Sigmoid colon (tissue), 7 donors: ENCODE measurements around the gene SPATA13. TPM values are rescaled to one million over a fixed set of nuclear protein-coding genes. Genes with fewer than 3 reads are reported as not detected.

Experiments used
- DNase-seq: peaks from one replicate; pipeline ENCODE4 v3.0.0-alpha.2; 2019
- H3K27ac ChIP-seq, 4 donors: fragments of 200-600 bp; sonication (generic); one replicate each; pipeline ENCODE4 v1.5.1; 2016 to 2019; ENCODE audit warnings: mild to moderate bottlenecking in 1 of 4
- H3K27me3 ChIP-seq, 3 donors: fragments of 200-600 bp; sonication (generic); one replicate each; pipeline ENCODE4 v1.5.1; 2019; ENCODE audit warnings: mild to moderate bottlenecking in 1 of 3
- H3K36me3 ChIP-seq, 4 donors: fragments of 200-600 bp; sonication (generic); one replicate each; pipeline ENCODE4 v1.5.1; 2016 to 2019
- H3K4me1 ChIP-seq, 4 donors: fragments of 200-600 bp; sonication (generic); one replicate each; pipeline ENCODE4 v1.5.1; 2017 to 2019
- H3K4me3 ChIP-seq, 4 donors: fragments of 200-600 bp; sonication (generic); one replicate each; pipeline ENCODE4 v1.5.1; 2017 to 2019; ENCODE audit warnings: mild to moderate bottlenecking in 2 of 4, moderate library complexity in 1 of 4
- H3K9me3 ChIP-seq, 4 donors: fragments of 200-600 bp in 3 of 4; sonication (generic) in 3 of 4; one replicate each; pipeline versions ENCODE4 v1.5.1 to v1.6.1; 2013 to 2019
- CTCF ChIP-seq, 4 experiments: fragments of 450-650 bp in 3 of 4; fragments of 200-600 bp in 1 of 4; IDR thresholded peaks; one replicate each; pipeline ENCODE4 v1.5.1; 2016 to 2019; ENCODE audit warnings: antibody characterized with exemption in 4 of 4, mild to moderate bottlenecking in 3 of 4, moderate library complexity in 2 of 4
- EP300 ChIP-seq, 4 donors: sonication (generic); formaldehyde crosslinking; IDR thresholded peaks; one replicate each; pipeline ENCODE4 v1.6.1; 2017; ENCODE audit warnings: antibody characterized with exemption in 4 of 4
- POLR2A ChIP-seq, 2 donors: fragments of 450-650 bp; IDR thresholded peaks; one replicate each; pipeline ENCODE4 v1.6.1; 2016; ENCODE audit warnings: antibody characterized with exemption in 2 of 2, mild to moderate bottlenecking in 2 of 2, moderate library complexity in 2 of 2
- POLR2AphosphoS5 ChIP-seq, 4 donors: sonication (generic); formaldehyde crosslinking; IDR thresholded peaks; one replicate each; pipeline ENCODE4 v1.6.1; 2017; ENCODE audit warnings: antibody characterized with exemption in 4 of 4
- WGBS, 2 donors: extraction: QIAGEN DNeasy Blood & Tissue Kit; methylation state at CpG; one replicate each; pipeline ENCODE4 v1.1.7; 2013; 5-methylcytosine and 5-hydroxymethylcytosine counted together
- intact Hi-C: fragments of 100-400 bp; cut with DNase I; formaldehyde crosslinking; loops from one replicate; pipeline ENCODE4 v1.15.1; 2023
- polyA plus RNA-seq, 3 donors: library from polyadenylated mRNA; stranded (reverse); fragments of 200-250 nt; gene quantifications; one replicate each; pipeline ENCODE4 v1.2.3, GENCODE V29; 2013
- total RNA-seq, 4 donors: library from RNA; depleted of rRNA; stranded (reverse); fragments of >200 nt; gene quantifications; one replicate each; pipeline ENCODE4 v1.1.0, GENCODE V29; 2016
- donor health status: healthy with polysubstance abuse.
- donor health status: Bipolar disorder and iron deficiency.
- donor health status: healthy.

The SPATA13 gene
- total and polyA plus RNA-seq, 7 donors = 15.6 to 29.4 (median 18.1) TPM

- H3K27me3 ChIP-seq = no peaks in the 10 kb centered on the region
- 76 to 81% methylated on average over 4 of the region's 4 CpGs for WGBS, 2 donors
- H3K27ac ChIP-seq = peak overlapping the region in 3 of 4 donors; percentile 87 to 91 (median 87)
- no peak for DNase-seq
- intact Hi-C loops = no loop called here
- no peak for TF ChIP-seq CTCF (IDR thresholded peaks at IDR 0.05)
- TF ChIP-seq EP300 (IDR thresholded peaks at IDR 0.05) = no peak
- TF ChIP-seq POLR2A (IDR thresholded peaks at IDR 0.05) = no peak
- H3K9me3 ChIP-seq = no peaks in the 10 kb centered on the region
- H3K4me3 ChIP-seq = no peak overlapping the region
- H3K36me3 ChIP-seq = no peaks in the 10 kb centered on the region
- peaks cover 0 to 45% (median 34%) of the 10 kb centered on the region in 4 donors for H3K4me1 ChIP-seq
Measured at GRCh38 chr13:24269821-24270220, 109.3 kb downstream of the SPATA13 start.

GRCh38 chr13:24270639-24271141, 110.2 kb downstream of the SPATA13 start:
- DNase-seq = peak; percentile 79
- Histone ChIP-seq H3K9me3 (no peaks in the 10 kb centered on the region), H3K36me3 (no peaks in the 10 kb centered on the region), H3K4me1 (peaks cover 0 to 48% (median 36%) of the 10 kb centered on the region in 4 donors), H3K27me3 (no peaks in the 10 kb centered on the region), H3K27ac (peak overlapping the region; percentile 82 to 91 (median 87)), H3K4me3 (peak overlapping the region in 3 of 4 donors; percentile 35 to 49 (median 47))
- TF ChIP-seq EP300 (IDR thresholded peaks at IDR 0.05) = no peak
- TF ChIP-seq POLR2AphosphoS5 (IDR thresholded peaks at IDR 0.05) = peak in 3 of 4 donors; percentile 26 to 60 (median 59)
- TF ChIP-seq POLR2A (IDR thresholded peaks at IDR 0.05) = no peak
- peak in 3 of 4 experiments; percentile 51 to 75 (median 73) for TF ChIP-seq CTCF (IDR thresholded peaks at IDR 0.05)
- 3 to 4% methylated on average over 10 of the region's 10 CpGs for WGBS, 2 donors
- intact Hi-C loops = no loop called here

- H3K27ac ChIP-seq = peak overlapping the region; percentile 82 to 91 (median 87)
- TF ChIP-seq POLR2A (IDR thresholded peaks at IDR 0.05) (no peak), CTCF (IDR thresholded peaks at IDR 0.05) (no peak), POLR2AphosphoS5 (IDR thresholded peaks at IDR 0.05) (no peak)
- peaks cover 0 to 48% (median 36%) of the 10 kb centered on the region in 4 donors for H3K4me1 ChIP-seq
- no peak for DNase-seq
- H3K27me3 ChIP-seq = no peaks in the 10 kb centered on the region
- no peaks in the 10 kb centered on the region for H3K9me3 ChIP-seq
- H3K36me3 ChIP-seq = no peaks in the 10 kb centered on the region
- 3 to 18% methylated on average over 1 of the region's 1 CpG for WGBS, 2 donors
- intact Hi-C loops = no loop called here
- H3K4me3 ChIP-seq = peak overlapping the region in 3 of 4 donors; percentile 35 to 49 (median 47)
Measured at GRCh38 chr13:24271231-24271600, 110.7 kb downstream of the SPATA13 start.

GRCh38 chr13:24271601-24272451, 111.3 kb downstream of the SPATA13 start:
- Histone ChIP-seq H3K4me1 (peaks cover 0 to 48% (median 36%) of the 10 kb centered on the region in 4 donors), H3K4me3 (peak overlapping the region; percentile 17 to 49 (median 41)), H3K27me3 (no peaks in the 10 kb centered on the region), H3K9me3 (no peaks in the 10 kb centered on the region), H3K27ac (peak overlapping the region; percentile 82 to 91 (median 87)), H3K36me3 (no peaks in the 10 kb centered on the region)
- intact Hi-C loops = no loop called here
- DNase-seq = peak; percentile 84
- TF ChIP-seq EP300 (IDR thresholded peaks at IDR 0.05) (peak in 1 of 4 donors; percentile 3), POLR2A (IDR thresholded peaks at IDR 0.05) (peak in 1 of 2 donors; percentile 17), POLR2AphosphoS5 (IDR thresholded peaks at IDR 0.05) (peak in 3 of 4 donors; percentile 63 to 72 (median 65)), CTCF (IDR thresholded peaks at IDR 0.05) (no peak)
- WGBS, 2 donors = 3 to 7% methylated on average over 25 of the region's 25 CpGs
